ENCODE measurements around the gene GIGYF2. TPM values are rescaled to one million over a fixed set of nuclear protein-coding genes. Genes with fewer than 3 reads are reported as not detected.
A peak's percentile ranks its signal among the peaks of the same experiment; 100 is the strongest.

Gene GIGYF2
- total RNA-seq, 1 donor from 2014 or later, result 60.2 TPM

DNA sequence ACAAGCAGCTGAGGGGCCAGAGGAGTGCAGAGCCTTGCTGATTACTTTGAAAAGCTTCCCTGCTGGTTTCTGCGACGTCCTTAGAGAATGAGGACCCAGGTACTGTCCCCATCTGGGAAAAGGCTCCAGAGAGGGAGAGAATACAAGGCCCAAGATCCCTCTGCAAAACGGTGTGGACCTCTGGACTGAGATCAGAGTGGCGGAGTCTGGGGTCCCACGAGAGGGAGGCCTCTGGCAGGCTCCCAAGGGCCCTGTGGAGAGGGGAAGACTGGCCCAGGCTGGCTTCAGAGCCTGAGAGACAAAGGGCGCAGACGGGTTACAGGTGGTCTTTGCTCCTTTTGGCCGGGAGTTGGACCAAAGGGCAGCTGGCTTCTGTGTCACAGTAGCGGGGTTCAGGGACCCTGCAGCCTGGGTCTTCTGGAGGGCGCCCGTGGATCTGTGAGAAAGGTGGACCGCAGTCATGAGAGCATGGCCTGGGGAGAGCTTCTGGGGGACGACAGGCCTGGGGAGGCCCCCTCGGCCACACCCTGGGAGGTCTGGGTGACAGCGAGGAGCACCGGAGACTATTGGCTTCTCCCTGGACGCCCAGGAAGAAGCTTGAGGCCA is 173.7 kb downstream of the GIGYF2 start:
- intact Hi-C loops (cut with DNase I), result loop anchor here (10.0 kb wide), 1 partner anchor 164 kb away; the partner anchor contains the start of gene NEU2
- ATAC-seq (ENCODE audit: poor library complexity) (no peak), DNase-seq (no peak)

DNA sequence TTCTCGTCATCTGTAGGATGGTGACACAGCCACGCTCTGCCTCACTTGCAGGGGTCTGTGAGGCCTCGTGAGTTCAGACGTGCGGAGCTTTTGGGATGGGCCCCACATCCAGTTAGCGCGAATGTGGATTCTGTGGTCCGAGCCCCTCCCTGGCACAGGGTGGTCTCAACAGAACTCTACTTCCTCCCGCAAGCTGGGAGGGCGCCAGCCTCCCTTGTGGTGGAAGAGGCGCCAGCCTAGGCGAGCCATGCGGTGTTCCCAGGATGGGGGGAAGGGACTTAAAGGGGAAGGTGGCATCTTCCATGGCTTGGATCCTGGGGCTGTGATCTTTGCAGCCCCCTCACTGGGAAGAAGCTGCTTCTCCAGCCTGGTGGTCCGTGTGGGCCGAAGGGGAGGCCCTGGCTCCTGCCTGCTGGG is 174.3 kb downstream of the GIGYF2 start:
- ATAC-seq (ENCODE audit: poor library complexity), result no peak
- no peak for DNase-seq
- intact Hi-C loops (cut with DNase I), result loop anchor here (10.0 kb wide), 1 partner anchor 163 kb away; the partner anchor contains the start of gene NEU2

DNA sequence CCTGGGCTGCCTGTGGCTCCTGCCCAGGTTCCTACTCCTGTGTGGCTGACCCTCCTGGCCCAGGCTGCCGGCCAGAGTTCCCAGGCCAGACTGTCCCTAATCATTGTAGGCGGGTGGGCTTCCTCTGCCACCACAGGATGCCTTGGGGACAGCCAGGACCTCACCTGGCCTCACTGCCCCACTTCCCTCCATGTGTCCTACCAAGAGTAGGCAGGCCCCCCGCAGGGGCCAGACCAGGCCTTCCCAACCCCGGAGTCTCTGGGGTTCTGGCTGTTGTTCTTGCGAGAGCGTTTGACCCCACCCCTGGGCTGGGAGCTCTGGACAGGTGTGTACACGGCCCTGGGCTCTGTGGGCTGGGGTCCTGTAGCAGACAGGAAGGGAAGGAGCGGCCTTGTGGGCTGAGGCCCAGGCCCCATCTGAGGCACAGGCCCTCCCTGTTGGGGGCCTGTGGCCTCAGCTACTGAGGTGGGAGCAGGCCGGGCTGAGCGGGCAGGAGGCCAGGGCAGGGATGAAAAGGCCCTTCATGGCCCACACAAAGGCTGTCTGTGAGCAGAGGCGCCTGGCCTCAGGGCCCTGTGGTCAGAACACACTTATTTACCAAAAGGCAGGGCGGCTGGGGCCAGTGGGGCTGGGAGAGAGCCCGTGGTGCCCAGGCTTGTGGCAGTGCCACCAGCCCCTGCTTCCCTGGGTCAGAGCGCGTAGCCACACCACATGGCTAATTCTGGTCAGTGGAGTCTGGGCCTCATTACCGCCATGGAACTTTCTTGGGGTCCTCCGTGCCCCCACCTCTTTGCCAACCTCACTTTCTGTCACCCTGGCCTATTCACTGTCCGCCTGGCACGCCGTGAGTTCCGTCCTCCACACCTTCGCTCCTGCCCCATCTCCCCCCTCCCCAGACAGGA is 175.0 kb downstream of the GIGYF2 start:
- ATAC-seq (ENCODE audit: poor library complexity), result no peak
- intact Hi-C loops (cut with DNase I), result loop anchor here (10.0 kb wide), 1 partner anchor 163 kb away; the partner anchor contains the start of gene NEU2
- no peak for DNase-seq

DNA sequence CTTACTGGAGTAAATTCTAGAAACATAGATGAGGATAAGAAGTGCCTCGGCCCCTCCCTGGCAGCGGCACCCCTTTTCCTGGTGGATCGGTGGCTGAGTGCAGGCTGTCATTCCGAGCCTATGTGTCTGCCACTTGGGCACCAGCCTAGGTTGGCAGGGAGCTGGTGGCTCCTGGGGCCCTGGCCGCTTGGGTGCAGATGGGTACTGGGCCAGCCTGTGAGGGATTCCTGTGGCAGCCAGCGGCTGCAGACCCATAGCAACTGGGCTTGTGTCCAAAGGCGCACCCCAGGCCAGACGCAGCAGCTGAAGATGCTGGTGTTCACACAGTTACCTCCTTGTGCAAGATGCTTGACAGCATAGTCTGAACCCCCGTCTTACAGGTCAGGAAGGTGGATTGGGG is 175.7 kb downstream of the GIGYF2 start:
- no peak for DNase-seq
- intact Hi-C loops (cut with DNase I), result loop anchor here (10.0 kb wide), 1 partner anchor 162 kb away; the partner anchor contains the start of gene NEU2

DNA sequence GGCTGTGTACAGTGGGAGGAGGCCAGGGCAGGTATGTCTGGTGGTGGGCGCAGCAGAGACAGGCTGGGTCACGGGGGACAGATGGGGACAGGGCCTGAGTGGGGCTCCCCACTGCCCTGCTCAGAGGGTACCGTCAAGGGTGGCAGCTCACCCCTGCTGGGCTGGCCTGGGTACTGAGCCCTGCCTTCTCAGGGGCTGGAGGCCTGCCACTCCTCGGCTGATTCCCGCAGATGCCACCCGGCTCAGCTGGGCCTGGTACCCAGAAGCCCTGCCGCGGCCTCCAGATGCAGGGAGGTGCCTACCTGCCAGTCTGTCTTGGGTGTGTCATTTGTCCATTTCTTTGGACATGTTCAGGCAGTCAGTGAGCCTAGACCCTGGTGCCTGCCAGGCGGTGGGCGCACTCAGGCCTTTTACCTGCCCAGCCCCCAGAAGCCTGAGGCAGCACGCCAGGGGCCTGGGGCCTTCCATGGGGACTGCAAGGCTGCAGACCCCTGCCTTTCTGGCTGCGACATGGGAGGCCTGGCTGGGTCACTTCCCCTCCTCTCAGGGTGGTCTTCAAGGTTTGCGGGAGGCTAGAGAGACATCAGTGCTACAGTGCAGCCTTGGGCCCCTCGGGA is 176.3 kb downstream of the GIGYF2 start:
- intact Hi-C loops (cut with DNase I), result loop anchor here (10.0 kb wide), 1 partner anchor 161 kb away; the partner anchor contains the start of gene NEU2
- DNase-seq (no peak), ATAC-seq (ENCODE audit: poor library complexity) (no peak)

More for the DNA sequence above, 175.7 kb downstream of the GIGYF2 start:
- ATAC-seq (ENCODE audit: poor library complexity), result no peak

DNA sequence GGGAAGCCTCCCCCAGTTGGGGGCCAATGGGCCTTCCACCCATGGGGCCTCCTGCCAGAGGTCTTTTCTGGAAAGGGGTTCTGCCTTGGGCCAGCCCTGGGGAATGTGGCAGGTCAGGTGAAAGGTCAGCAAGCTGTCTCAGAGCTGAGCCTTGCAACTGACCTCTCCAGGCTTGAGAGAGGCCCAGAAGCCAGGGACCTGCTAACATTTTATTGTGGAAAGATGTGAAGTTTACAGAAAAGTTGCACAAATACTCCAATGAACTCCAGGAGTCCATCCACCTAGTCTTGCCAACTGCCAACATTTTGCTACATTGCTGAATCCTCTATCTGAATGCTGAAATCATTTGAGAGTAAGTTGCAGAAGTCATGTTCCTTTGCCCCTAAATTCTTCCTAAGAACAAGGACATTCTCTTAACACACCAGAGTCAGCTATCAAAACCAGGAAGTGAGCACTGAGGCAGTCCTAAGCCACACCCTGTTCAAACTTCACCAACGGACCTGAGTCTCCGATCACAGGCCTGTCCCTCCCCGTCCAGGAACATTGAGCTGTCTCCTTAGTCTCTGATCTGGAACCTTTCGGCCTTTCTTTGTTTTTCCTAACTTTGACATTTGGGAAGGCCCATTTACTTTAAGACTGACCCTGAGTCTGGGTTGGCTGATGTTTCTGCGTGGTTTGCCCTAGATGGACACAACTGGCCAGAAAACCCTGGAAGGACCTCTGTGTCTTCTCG is 176.9 kb downstream of the GIGYF2 start:
- intact Hi-C loops (cut with DNase I), result loop anchor here (10.0 kb wide), 1 partner anchor 161 kb away; the partner anchor contains the start of gene NEU2
- no peak for ATAC-seq (ENCODE audit: poor library complexity)
- DNase-seq, result no peak

DNA sequence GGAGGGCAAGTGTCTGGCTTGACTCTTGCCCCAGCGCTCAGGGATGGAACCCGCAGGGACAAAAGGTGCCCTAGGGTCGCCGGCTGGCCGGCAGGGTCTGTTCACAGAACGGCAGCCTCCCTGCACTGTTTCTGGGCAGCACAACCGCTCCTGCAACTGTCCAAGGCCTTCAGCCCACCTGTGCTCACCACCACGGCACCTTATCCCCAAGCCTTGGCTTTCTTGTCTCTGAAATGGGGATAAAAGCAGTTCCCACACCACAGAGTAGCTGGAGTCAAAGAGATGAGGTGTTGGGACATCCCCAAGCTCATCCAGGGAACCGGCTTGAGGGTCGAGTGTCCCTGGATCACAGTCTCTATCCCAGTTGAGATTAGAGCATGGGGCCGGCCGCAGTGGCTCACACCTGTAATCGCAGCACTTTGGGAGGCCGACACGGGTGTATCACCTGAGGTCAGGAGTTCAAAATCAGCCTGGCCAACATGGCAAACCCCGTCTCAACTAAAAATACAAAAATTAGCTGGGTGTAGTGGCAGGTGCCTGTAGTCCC is 177.6 kb downstream of the GIGYF2 start:
- DNase-seq, result no peak
- intact Hi-C loops (cut with DNase I), result loop anchor here (10.0 kb wide), 1 partner anchor 160 kb away; the partner anchor contains the start of gene NEU2
- no peak for ATAC-seq (ENCODE audit: poor library complexity)

DNA sequence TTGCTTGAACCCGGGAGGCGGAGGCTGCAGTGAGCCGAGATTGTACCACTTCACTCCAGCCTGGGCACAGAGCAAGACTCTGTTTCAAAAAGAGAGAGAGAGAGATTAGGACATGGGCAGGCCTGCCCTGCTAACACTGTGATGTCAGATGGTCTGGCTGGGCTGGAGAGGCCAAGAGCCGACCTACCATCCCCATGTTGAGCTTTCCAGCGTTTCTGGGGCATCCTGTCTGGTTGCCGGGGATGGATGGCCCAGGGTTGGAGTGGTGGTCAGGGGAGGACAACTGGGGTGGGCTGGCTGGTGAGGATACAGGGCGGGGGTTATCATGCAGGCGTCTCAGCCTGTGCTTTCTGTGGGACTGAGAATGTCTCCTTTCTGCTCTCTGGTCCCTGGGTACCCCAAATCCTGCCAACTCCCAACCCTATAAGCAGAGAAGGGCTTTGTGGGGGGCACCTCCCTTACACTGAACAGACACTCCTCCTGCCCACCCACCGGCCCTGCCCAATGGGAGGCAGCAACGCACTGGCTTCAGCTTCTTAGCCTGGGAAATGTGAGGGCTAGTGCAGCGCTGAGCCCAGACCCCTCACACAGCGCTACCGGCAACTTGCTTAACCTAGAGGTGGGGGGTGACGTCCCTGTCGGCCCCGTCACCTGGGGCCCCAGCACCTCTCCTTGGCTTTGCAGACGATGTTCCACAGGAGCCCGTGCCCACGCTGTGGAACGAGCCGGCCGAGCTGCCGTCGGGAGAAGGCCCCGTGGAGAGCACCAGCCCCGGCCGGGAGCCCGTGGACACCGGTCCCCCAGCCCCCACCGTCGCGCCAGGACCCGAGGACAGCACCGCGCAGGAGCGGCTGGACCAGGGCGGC is 178.4 kb downstream of the GIGYF2 start:
- intact Hi-C loops (cut with DNase I), result loop anchor here (10.0 kb wide), 1 partner anchor 159 kb away; the partner anchor contains the start of gene NEU2
- DNase-seq (no peak), ATAC-seq (ENCODE audit: poor library complexity) (no peak)

DNA sequence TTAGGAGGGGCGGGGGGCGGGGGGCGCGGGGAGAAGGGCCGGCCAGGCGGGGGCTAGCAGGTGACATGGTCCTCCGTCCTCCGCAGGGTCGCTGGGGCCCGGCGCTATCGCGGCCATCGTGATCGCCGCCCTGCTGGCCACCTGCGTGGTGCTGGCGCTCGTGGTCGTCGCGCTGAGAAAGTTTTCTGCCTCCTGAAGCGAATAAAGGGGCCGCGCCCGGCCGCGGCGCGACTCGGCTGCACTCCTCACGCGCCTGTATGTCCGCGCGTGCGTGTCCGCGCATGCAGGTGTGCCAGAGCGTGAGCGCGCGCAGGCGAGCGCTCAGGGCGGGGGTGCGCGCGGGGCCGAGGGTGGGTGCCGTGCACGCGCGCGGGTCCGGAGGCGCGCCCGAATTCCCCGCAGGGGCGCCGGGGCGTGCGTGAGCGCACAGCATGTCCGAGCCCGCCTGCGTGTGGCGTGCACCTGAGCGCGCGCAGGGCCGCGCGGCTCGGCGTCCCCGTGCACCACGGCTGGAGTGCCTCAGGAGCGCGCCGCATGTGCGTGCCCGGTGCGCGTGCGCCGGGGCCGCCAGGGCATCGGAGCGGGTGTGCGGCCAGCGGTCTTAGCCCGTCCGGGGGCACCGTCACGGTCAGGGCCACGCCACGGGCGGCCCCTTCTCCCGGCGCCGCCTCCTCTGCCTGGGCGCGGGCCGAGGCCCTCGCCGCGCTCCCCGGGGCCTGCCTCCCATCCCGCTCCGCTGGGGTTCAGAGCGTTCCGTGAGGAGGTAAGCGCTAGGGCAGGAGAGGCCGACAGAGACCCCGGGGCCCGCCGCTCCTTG is 179.2 kb downstream of the GIGYF2 start:
- DNase-seq (no peak), ATAC-seq (ENCODE audit: poor library complexity) (peak; percentile 18)
- intact Hi-C loops (cut with DNase I), result loop anchor here (10.0 kb wide), 1 partner anchor 158 kb away; the partner anchor contains the start of gene NEU2

DNA sequence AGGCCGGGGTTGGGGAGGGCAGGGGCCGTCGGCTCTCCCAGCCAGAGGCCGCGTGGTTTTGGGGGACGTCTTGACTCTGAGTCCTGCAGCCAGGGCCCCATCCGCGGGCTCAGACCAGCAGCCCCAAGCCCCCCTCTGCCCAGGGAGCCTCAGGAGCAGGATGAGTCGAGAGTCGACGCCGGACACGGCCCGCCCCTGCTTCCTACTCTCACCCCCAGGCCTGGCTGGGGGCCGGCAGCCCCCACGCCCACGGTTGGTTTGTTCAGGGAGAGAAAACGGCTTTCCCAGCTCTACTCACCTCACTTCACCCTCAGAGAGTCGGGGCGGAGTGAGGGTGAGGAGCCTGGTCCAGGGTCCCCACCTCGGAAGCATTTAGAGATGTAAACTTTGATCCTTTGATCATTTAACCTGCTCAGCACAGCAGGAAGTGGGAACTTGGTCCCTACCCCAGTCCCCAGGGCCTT is 179.9 kb downstream of the GIGYF2 start:
- ATAC-seq (ENCODE audit: poor library complexity) (no peak), DNase-seq (no peak)
- intact Hi-C loops (cut with DNase I), result loop anchor here (10.0 kb wide), 1 partner anchor 158 kb away; the partner anchor contains the start of gene NEU2

DNA sequence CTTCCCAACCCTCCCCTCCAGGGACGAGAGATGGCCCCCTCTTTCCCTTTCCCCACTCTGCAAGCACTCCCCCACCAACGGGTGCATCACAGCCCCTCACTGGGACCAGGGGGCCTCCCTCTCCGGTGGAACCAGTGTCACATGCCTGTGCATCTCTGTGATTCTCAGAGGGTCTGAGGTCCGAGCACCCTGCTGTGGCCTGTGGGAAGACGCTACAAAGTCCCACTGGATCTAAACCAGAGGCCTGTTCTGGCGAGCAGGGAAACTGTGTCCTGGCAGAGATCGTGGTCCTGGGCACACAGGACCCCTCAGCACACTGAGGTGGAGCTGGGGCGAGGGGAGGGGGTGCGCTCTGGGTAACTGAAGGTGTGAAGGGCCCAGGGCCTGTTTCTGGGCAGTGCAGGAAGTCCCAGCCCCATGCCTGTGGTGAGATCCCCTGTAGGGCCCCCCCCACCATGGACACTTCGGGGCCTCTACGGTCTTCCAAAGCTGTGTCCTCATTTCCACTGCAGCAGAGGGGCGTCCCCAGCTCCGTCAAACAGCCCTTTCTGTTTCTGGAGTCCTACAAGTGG is 180.9 kb downstream of the GIGYF2 start:
- intact Hi-C loops (cut with DNase I), result loop anchor here (10.0 kb wide), 1 partner anchor 157 kb away; the partner anchor contains the start of gene NEU2
- ATAC-seq (ENCODE audit: poor library complexity) (no peak), DNase-seq (peak; percentile 27)

DNA sequence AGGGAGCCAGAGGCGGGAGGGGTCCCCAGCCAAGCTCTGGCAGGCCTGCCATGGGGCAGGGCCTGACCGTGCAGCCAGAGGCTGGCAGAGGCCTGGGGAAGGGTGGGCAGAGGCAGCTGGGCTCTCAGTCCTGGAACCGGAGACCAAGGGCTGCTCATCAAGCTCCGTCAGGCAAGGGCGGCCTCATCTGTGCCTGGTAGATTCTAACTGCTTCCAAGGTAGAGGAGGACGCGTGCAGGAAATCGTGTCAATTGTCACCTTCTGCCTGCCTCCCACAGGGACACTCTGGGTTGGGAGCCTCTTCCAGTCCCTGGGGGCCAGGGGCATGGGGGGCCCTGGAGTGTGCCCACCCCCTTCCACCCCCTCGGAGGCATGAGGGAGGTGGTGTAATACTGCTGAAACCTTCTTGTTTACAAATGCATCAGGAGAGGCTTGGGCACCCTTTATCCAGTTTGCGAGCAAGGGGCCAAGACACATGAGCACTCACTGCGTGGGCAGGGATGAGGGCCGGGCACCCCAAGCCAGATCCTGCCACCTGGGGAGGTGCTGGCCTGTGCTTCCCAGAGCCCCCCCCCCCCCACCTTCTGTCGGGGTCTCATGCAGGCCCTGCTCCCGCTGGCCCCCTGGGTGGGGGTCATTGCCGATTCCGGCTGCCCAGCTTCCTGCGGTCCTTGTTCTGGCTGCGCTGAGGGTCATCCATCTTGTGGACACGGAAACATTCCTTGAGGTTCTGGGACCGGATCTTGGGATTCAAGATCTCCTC is 181.9 kb downstream of the GIGYF2 start:
- intact Hi-C loops (cut with DNase I), result loop anchor here (10.0 kb wide), 1 partner anchor 156 kb away; the partner anchor contains the start of gene NEU2
- DNase-seq (peak; percentile 22), ATAC-seq (ENCODE audit: poor library complexity) (no peak)

DNA sequence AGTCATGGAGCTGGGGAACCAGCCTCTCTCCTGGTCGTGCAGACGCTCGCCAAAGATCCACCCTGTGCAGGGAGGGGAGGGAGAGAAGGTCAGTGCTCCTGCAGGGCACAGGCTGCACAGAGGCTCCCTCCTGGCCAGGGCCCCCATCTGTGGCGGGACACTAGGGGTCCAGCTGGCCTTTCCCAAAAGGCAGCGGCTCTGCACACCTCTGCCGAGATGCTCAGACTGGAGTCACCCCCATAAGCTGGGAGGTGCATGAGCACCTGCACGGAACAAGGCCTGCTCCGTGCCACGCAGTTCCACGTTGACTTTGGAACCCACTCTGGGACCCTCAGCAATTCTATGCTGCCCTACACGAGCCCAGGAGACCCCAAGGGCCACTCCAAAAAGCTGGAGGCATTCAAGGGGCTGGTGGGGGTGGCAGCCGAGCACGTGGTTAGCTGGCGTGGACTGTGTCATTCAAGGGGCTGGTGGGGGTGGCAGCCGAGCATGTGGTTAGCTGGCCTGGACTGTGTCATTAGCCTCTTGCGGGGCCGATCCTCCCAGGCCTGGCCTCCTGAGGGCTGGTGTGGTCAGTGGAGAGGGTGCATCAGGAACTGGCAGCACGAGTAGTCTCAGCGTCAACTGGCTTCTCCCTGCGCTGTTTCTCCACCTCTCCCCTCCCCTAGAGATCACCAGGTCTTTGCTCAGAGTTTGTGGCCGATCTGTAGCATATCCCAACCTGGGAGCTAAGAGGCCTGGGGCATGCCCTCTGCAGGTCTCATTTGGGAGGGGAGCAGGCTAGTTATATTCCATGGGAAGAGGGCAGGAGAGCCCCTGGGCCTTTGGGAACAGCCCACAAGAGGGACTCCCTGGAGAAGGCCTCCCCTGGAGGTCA is 182.7 kb downstream of the GIGYF2 start:
- intact Hi-C loops (cut with DNase I), result loop anchor here (10.0 kb wide), 1 partner anchor 155 kb away; the partner anchor contains the start of gene NEU2
- ATAC-seq (ENCODE audit: poor library complexity) (no peak), DNase-seq (peak; percentile 40)

DNA sequence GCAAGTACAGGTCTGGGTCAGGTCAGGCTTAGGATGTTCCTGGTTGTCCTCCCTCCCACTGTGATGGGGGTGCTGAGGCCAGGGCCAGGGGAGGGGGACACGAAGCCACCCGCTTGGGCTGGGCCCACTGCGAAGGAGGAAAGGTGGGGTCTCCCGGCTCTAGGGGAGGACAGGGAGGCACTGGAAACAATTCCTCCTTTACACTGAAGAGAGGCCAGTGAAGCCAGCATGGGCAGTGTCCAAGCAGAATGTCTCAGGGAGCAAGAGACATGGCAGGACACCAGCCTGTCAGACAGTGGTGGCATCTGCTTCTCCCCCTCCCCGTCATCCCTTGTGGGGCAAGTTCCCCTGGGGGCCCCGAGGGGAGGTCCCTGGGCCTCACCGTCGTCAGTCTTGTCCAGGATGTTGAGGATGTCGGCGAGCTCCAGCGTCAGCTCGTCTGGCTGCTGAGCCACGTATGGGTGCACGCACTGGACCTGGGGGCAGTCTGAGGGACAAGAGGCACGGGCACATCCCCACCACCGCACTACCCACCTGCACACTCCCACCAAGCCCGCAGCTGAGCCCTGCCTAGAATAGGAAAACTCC is 183.7 kb downstream of the GIGYF2 start:
- ATAC-seq (ENCODE audit: poor library complexity) (no peak), DNase-seq (no peak)
- intact Hi-C loops (cut with DNase I), result no loop called here

All from Right ventricle myocardium superior (tissue), 1 donor.